ENCODE results near the gene ALAS1.

- TF ChIP-seq CTCF (IDR thresholded peaks at IDR 0.05) (no peak), POLR2A (IDR thresholded peaks at IDR 0.05) (no peak), EP300 (IDR thresholded peaks at IDR 0.05) (no peak)
These were observed 11.2 kb upstream of the ALAS1 start for GRCh38 chr3:52186729-52187128.

Data from ovary (tissue), 3 donors.